CD4-positive, CD25-positive, alpha-beta regulatory T cell (primary cell): Measurements from ENCODE around the gene ATP1B3. TPM values are rescaled to one million over a fixed set of nuclear protein-coding genes. Genes with fewer than 3 reads are reported as not detected.
A peak's percentile ranks its signal among the peaks of the same experiment; 100 is the strongest.

Experiments
- ATAC-seq, 2 donors: fragments of 150-1000 bp; cut with Tn5 transposase; one replicate each; pipeline ENCODE4 v1.10.0; 2021; ENCODE audit warnings: low read depth in 2 of 2, moderate number of reproducible peaks in 2 of 2, moderate library complexity in 1 of 2
- DNase-seq, 3 donors: peaks; one replicate each; pipeline versions ENCODE4 v3.0.0 to v3.0.0-alpha.2; 2012 to 2022; ENCODE audit warnings: mixed read lengths in 1 of 3
- H3K27ac ChIP-seq: one replicate; pipeline ENCODE4 v1.7.0; 2013; ENCODE audit warnings: mild to moderate bottlenecking, low read length; ENCODE audit not compliant: insufficient read depth, poor library complexity, severe bottlenecking
- H3K27me3 ChIP-seq: one replicate; pipeline ENCODE4 v1.7.0; 2013; ENCODE audit warnings: low read length; ENCODE audit not compliant: control insufficient read depth, insufficient read depth
- H3K36me3 ChIP-seq: one replicate; pipeline ENCODE4 v1.7.0; 2013; ENCODE audit warnings: mild to moderate bottlenecking, low read length, moderate library complexity; ENCODE audit not compliant: control insufficient read depth, insufficient read depth
- H3K4me1 ChIP-seq: 2 replicates; pipeline ENCODE4 v1.7.0; 2013; ENCODE audit warnings: mild to moderate bottlenecking, low read length; ENCODE audit not compliant: insufficient read depth, control insufficient read depth, poor library complexity, severe bottlenecking
- H3K4me3 ChIP-seq: one replicate; pipeline ENCODE4 v1.7.0; 2013; ENCODE audit warnings: low read depth, mild to moderate bottlenecking, low read length, moderate library complexity
- H3K9me3 ChIP-seq, 2 experiments: 1 replicate in 1 of 2; 2 replicates in 1 of 2; pipeline ENCODE4 v1.7.0; 2013; ENCODE audit warnings: low read length in 2 of 2, mild to moderate bottlenecking in 1 of 2, moderate library complexity in 1 of 2; ENCODE audit not compliant: control insufficient read depth in 2 of 2
- H3K27ac Mint-ChIP-seq, 3 donors: one replicate each; pipeline ENCODE4 v1.8.0; 2020 to 2022; ENCODE audit warnings: mild to moderate bottlenecking in 3 of 3, mixed read lengths in 3 of 3, moderate library complexity in 2 of 3
- H3K27me3 Mint-ChIP-seq: one replicate; pipeline ENCODE4 v1.8.0; 2022; ENCODE audit warnings: mild to moderate bottlenecking, mixed read lengths
- H3K36me3 Mint-ChIP-seq: one replicate; pipeline ENCODE4 v1.8.0; 2020; ENCODE audit warnings: mixed read lengths
- H3K4me1 Mint-ChIP-seq, 4 donors: one replicate each; pipeline ENCODE4 v1.8.0; 2020 to 2022; ENCODE audit warnings: mixed read lengths in 4 of 4, mild to moderate bottlenecking in 1 of 4
- H3K4me3 Mint-ChIP-seq, 4 donors: one replicate each; pipeline ENCODE4 v1.8.0; 2020 to 2022; ENCODE audit warnings: mild to moderate bottlenecking in 4 of 4, mixed read lengths in 4 of 4, moderate library complexity in 3 of 4
- H3K9me3 Mint-ChIP-seq, 7 donors: one replicate each; pipeline ENCODE4 v1.8.0; 2020 to 2022; ENCODE audit warnings: mixed read lengths in 7 of 7, mild to moderate bottlenecking in 3 of 7, moderate library complexity in 2 of 7
- polyA plus RNA-seq, 4 donors: library from polyadenylated mRNA; unstranded; fragments of 300-500 nt; fragmentation: Illumina TruSeq; gene quantifications; one replicate each; pipeline ENCODE4 v1.2.3, GENCODE V29; 2021
- total RNA-seq: library from RNA; stranded (reverse); gene quantifications from one replicate; pipeline ENCODE4 v1.2.3, GENCODE V29; 2022

ATP1B3 gene
- total and polyA plus RNA-seq, 5 donors from 2014 or later = 53.6 to 158 (median 131) TPM

- Histone ChIP-seq H3K4me3 (no peak overlapping the region), H3K27me3 (no peaks in the 10 kb centered on the region), H3K27ac (no peak overlapping the region), H3K36me3 (no peaks in the 10 kb centered on the region), H3K9me3 (no peaks in the 10 kb centered on the region), H3K4me1 (no peaks in the 10 kb centered on the region)
- no peak for ATAC-seq
- peaks cover 0 to 3% (median 0%) of the 10 kb centered on the region in 7 donors for H3K9me3 Mint-ChIP-seq
- H3K4me1 Mint-ChIP-seq = peaks cover 0 to 3% (median 0%) of the 10 kb centered on the region in 4 donors
- DNase-seq = no peak
- H3K36me3 Mint-ChIP-seq = peaks cover 15% of the 10 kb centered on the region
- no peak overlapping the region for H3K4me3 Mint-ChIP-seq
- no peak overlapping the region for H3K27ac Mint-ChIP-seq
- H3K27me3 Mint-ChIP-seq = no peaks in the 10 kb centered on the region
These were observed 73.5 kb downstream of the ATP1B3 start for GRCh38 chr3:141949972-141950371.

- H3K27me3 ChIP-seq = no peaks in the 10 kb centered on the region
- no peak overlapping the region for H3K27ac ChIP-seq
- H3K27me3 Mint-ChIP-seq = no peaks in the 10 kb centered on the region
- H3K27ac Mint-ChIP-seq = no peak overlapping the region
- peaks cover 0 to 6% (median 2%) of the 10 kb centered on the region in 4 donors for H3K4me1 Mint-ChIP-seq
- DNase-seq (no peak), ATAC-seq (no peak)
- peaks cover 0 to 3% (median 0%) of the 10 kb centered on the region in 7 donors for H3K9me3 Mint-ChIP-seq
- H3K36me3 Mint-ChIP-seq = peaks cover 18% of the 10 kb centered on the region
- H3K4me1 ChIP-seq = no peaks in the 10 kb centered on the region
- no peaks in the 10 kb centered on the region for H3K9me3 ChIP-seq
- H3K36me3 ChIP-seq = no peaks in the 10 kb centered on the region
- H3K4me3 ChIP-seq = no peak overlapping the region
- H3K4me3 Mint-ChIP-seq = no peak overlapping the region
These were observed 74.4 kb downstream of the ATP1B3 start for GRCh38 chr3:141950572-141951493.

DNA sequence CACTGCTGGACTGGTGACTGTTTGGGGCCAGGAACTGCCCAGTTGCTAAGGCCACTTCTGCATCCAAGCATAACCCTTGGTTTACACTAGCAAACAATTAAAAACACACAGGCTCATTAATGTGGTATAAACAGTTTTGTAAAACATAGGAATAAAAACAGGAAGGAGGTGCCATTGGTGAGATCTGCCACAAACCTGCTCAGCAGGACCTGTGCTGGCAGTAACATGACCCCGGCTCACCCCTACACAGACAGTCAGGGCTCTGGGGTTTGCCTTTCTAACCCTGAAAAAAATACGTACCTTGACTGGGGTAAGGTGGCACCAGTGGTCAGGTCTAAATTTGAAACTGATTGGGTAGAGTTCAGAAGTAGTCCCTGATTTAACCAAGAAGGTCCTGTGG, 76.2 kb downstream of the ATP1B3 start:
- H3K4me1 Mint-ChIP-seq = peaks cover 0 to 6% (median 2%) of the 10 kb centered on the region in 4 donors
- peaks cover 0 to 3% (median 0%) of the 10 kb centered on the region in 7 donors for H3K9me3 Mint-ChIP-seq
- no peak overlapping the region for H3K4me3 Mint-ChIP-seq
- Histone ChIP-seq H3K27me3 (no peaks in the 10 kb centered on the region), H3K4me1 (no peaks in the 10 kb centered on the region), H3K36me3 (no peaks in the 10 kb centered on the region), H3K27ac (no peak overlapping the region), H3K9me3 (no peaks in the 10 kb centered on the region), H3K4me3 (no peak overlapping the region)
- H3K27ac Mint-ChIP-seq = no peak overlapping the region
- peaks cover 18% of the 10 kb centered on the region for H3K36me3 Mint-ChIP-seq
- no peaks in the 10 kb centered on the region for H3K27me3 Mint-ChIP-seq
- ATAC-seq (no peak), DNase-seq (no peak)

GRCh38 chr3:141955175-141955574, 78.7 kb downstream of the ATP1B3 start:
- Histone ChIP-seq H3K4me3 (no peak overlapping the region), H3K4me1 (no peaks in the 10 kb centered on the region), H3K27ac (no peak overlapping the region), H3K9me3 (no peaks in the 10 kb centered on the region), H3K36me3 (peaks cover 4% of the 10 kb centered on the region), H3K27me3 (no peaks in the 10 kb centered on the region)
- peaks cover 29% of the 10 kb centered on the region for H3K36me3 Mint-ChIP-seq
- H3K27me3 Mint-ChIP-seq = no peaks in the 10 kb centered on the region
- H3K9me3 Mint-ChIP-seq = peaks cover 0 to 3% (median 0%) of the 10 kb centered on the region in 7 donors
- H3K27ac Mint-ChIP-seq = peak overlapping the region in 1 of 3 donors; percentile 70
- H3K4me1 Mint-ChIP-seq = peaks cover 0 to 5% (median 2%) of the 10 kb centered on the region in 4 donors
- no peak overlapping the region for H3K4me3 Mint-ChIP-seq
- DNase-seq (no peak), ATAC-seq (no peak)

DNA sequence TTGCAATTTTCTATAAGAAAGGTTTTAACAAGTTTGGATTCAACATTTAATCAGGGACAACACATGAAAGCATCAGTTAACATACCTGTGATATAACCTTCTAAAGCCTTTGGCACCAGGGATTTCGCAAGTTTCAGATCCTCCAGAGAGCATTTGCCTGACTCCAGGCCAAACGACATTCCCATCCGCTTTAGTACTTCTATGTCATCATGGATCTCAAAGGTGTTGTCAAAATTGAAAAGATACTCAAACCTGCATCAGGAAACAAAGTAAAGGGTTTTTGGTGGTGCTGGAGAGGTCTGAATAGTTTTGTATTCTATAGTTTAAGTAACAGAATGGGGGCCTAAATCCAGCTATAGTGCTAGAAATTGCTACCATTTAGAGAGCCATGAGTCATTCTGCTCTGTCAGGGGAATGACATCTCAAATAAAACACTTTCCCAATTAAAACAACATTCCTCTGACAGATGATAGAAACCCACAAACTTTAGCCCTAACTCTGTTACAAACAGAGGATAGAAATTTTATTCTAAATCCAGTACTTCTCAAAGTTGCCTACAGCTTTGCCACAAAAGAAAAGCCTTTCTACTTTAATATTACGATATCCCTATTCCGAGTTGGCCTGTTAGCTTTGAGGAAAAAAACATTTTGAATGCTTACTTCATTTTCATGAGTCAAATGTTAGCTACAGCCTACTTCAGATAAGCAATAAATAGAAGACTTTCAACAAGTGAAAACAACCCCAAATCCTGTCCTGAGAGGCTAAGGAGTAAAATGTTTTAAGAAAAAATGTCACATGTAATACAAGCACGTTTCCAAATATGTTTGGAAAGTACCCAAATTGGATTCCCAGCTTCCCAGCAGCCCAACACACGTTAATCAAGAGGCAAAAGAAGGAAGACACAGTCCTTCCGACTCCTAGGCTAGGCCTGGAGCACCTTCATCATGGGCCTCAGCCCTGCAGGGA, 83.4 kb downstream of the ATP1B3 start:
- Mint-ChIP-seq H3K4me3 (no peak overlapping the region), H3K36me3 (peaks cover 21% of the 10 kb centered on the region), H3K27ac (no peak overlapping the region), H3K4me1 (peaks cover 0 to 3% (median 2%) of the 10 kb centered on the region in 4 donors), H3K9me3 (no peaks in the 10 kb centered on the region), H3K27me3 (no peaks in the 10 kb centered on the region)
- Histone ChIP-seq H3K27me3 (no peaks in the 10 kb centered on the region), H3K27ac (no peak overlapping the region), H3K36me3 (peaks cover 7% of the 10 kb centered on the region), H3K9me3 (no peaks in the 10 kb centered on the region), H3K4me3 (no peak overlapping the region), H3K4me1 (no peaks in the 10 kb centered on the region)
- ATAC-seq (no peak), DNase-seq (no peak)

DNA sequence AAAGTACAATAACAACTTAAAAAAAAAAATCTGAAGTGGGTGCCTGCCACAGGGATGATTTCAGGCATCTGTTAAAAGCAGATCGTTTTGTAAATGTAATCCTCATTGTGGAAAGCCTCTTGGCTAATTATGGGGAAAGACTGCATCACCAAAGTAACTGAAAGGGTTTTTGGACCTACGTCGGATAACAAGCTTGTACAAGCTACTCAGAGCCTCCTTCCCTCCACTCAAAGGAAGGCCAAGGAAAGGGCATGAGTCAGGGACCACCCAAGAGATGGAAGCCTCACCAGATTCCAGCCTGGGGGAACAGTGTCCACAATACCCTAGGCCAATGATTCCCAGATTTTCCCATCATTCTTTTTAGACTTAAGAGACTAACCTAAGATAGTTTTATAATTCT, 84.3 kb downstream of the ATP1B3 start:
- Mint-ChIP-seq H3K4me3 (no peak overlapping the region), H3K4me1 (no peaks in the 10 kb centered on the region), H3K27me3 (no peaks in the 10 kb centered on the region), H3K36me3 (peaks cover 20% of the 10 kb centered on the region), H3K9me3 (no peaks in the 10 kb centered on the region), H3K27ac (no peak overlapping the region)
- Histone ChIP-seq H3K4me3 (no peak overlapping the region), H3K36me3 (peaks cover 7% of the 10 kb centered on the region), H3K27ac (no peak overlapping the region), H3K9me3 (no peaks in the 10 kb centered on the region), H3K4me1 (no peaks in the 10 kb centered on the region), H3K27me3 (no peaks in the 10 kb centered on the region)
- no peak for ATAC-seq
- no peak for DNase-seq

DNA sequence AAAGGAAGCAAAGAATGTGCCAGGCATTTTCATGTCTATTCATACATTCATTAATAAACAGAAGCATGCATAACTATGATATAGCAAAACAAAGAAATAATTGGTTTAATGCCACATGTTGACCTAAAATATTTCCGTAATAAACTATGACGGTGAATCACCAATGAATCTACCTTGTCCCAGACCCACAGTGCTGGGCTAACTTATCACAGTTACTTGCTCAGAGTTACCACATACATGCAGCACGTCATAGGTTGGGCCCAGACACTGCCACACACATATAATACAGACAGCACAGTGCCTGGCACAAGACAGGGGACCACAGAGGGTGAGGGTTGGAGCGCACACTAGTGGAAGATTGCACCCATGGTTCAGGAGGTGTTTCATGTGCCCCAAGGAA, 86.9 kb downstream of the ATP1B3 start:
- H3K27me3 Mint-ChIP-seq = no peaks in the 10 kb centered on the region
- H3K9me3 Mint-ChIP-seq = no peaks in the 10 kb centered on the region
- ATAC-seq (no peak), DNase-seq (no peak)
- peaks cover 25% of the 10 kb centered on the region for H3K36me3 Mint-ChIP-seq
- Histone ChIP-seq H3K4me1 (no peaks in the 10 kb centered on the region), H3K27ac (no peak overlapping the region), H3K4me3 (no peak overlapping the region), H3K36me3 (peaks cover 7% of the 10 kb centered on the region), H3K27me3 (no peaks in the 10 kb centered on the region), H3K9me3 (no peaks in the 10 kb centered on the region)
- no peak overlapping the region for H3K27ac Mint-ChIP-seq
- H3K4me1 Mint-ChIP-seq = no peaks in the 10 kb centered on the region
- H3K4me3 Mint-ChIP-seq = no peak overlapping the region
